ENCODE data around the gene SKA3. TPM values are rescaled to one million over a fixed set of nuclear protein-coding genes. Genes with fewer than 3 reads are reported as not detected.
"Not testable (repeated sequence)": the region's sequence is repeated elsewhere in the genome, so short reads cannot be mapped to it uniquely, and the experiment has no call there.

The SKA3 gene
- total RNA-seq, 1 experiment from 2014 or later = 42.1 TPM

DNA sequence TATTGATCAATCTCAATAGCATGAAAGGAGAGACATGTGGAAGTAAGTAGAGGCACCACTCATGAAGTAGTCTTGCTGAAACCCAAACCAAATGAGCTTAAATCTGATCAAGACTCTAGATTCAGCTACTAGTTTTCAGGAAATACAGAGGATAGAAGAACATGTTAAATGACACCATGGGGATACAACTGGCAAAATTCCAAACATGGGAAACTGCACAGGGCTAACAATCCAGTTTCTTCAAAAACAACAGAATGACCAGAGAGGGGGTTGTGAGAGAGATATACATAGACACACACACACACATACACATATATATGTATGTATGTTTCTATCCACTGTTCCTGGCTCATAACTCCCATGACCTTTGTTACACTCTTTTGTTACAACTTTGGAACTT is 44.9 kb upstream of the SKA3 start:
- POLR2A ChIA-PET = interaction anchor here (0.9 kb wide), 1 partner anchor 45 kb away, joined by 6 read pairs; the partner anchor contains the start of genes MRPL57 and SKA3
- H3K4me3 Mint-ChIP-seq = no peak overlapping the region

GRCh38 chr13:21219716-21220115 is 43.4 kb upstream of the SKA3 start:
- H3K36me3 Mint-ChIP-seq = peaks cover 12% of the 10 kb centered on the region
- H3K4me1 Mint-ChIP-seq; POLR2A ChIA-PET; ATAC-seq; H3K27me3 Mint-ChIP-seq (ENCODE audit: low read depth); H3K27ac Mint-ChIP-seq; H3K4me3 Mint-ChIP-seq; DNase-seq (ENCODE audit: low spot score): not testable (repeated sequence)
- H3K9me3 Mint-ChIP-seq = peaks cover 27% of the 10 kb centered on the region
- CTCF ChIA-PET = interaction anchor here (1.0 kb wide), 1 partner anchor 23 kb away, joined by 3 read pairs; no protein-coding TSS in a partner anchor

More for the DNA sequence above, 44.9 kb upstream of the SKA3 start:
- H3K9me3 Mint-ChIP-seq = peaks cover 24% of the 10 kb centered on the region
- TF ChIP-seq ERG (CRISPR knock-in tag; IDR thresholded peaks at IDR 0.05) (no peak), ZNF232 (CRISPR knock-in tag; IDR thresholded peaks at IDR 0.05) (no peak), HMGA2 (CRISPR knock-in tag; IDR thresholded peaks at IDR 0.05) (no peak), SP1 (CRISPR knock-in tag; conservative IDR thresholded peaks at IDR 0.05) (no peak), NFATC4 (CRISPR knock-in tag; IDR thresholded peaks at IDR 0.05) (no peak), ESRRA (CRISPR knock-in tag; IDR thresholded peaks at IDR 0.05; ENCODE audit: borderline replicate concordance) (no peak)
- TF ChIP-seq, protein P1, sequence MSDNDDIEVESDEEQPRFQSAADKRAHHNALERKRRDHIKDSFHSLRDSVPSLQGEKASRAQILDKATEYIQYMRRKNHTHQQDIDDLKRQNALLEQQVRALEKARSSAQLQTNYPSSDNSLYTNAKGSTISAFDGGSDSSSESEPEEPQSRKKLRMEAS (CRISPR knock-in tag; IDR thresholded peaks at IDR 0.05) = no peak
- no peak for ATAC-seq
- no peaks in the 10 kb centered on the region for H3K27me3 Mint-ChIP-seq (ENCODE audit: low read depth)
- H3K4me1 Mint-ChIP-seq = no peaks in the 10 kb centered on the region
- H3K27ac Mint-ChIP-seq = no peak overlapping the region
- no peak for DNase-seq (ENCODE audit: low spot score)
- H3K36me3 Mint-ChIP-seq = peaks cover 12% of the 10 kb centered on the region
- CTCF ChIA-PET = no interaction called here

- no peak for ATAC-seq
- no peak for DNase-seq (ENCODE audit: low spot score)
- no peaks in the 10 kb centered on the region for H3K4me1 Mint-ChIP-seq
- no peak overlapping the region for H3K4me3 Mint-ChIP-seq
- peaks cover 12% of the 10 kb centered on the region for H3K36me3 Mint-ChIP-seq
- H3K27ac Mint-ChIP-seq = no peak overlapping the region
- ChIA-PET CTCF (interaction anchor here (0.6 to 1.2 kb wide), 3 partner anchors 23 to 693 kb away, joined by 3 read pairs; no protein-coding TSS in a partner anchor), POLR2A (no interaction called here)
- peaks cover 29% of the 10 kb centered on the region for H3K9me3 Mint-ChIP-seq
- TF ChIP-seq ZNF396 (CRISPR knock-in tag; IDR thresholded peaks at IDR 0.05; ENCODE audit: borderline replicate concordance) (no peak), TEAD1 (CRISPR knock-in tag; IDR thresholded peaks at IDR 0.05) (no peak), ZNF423 (CRISPR knock-in tag; IDR thresholded peaks at IDR 0.05) (no peak), ZNF232 (CRISPR knock-in tag; IDR thresholded peaks at IDR 0.05) (no peak), TP53 (CRISPR knock-in tag; IDR thresholded peaks at IDR 0.05) (no peak), RELA (CRISPR knock-in tag; IDR thresholded peaks at IDR 0.05; ENCODE audit: borderline replicate concordance) (no peak), FOXP1 (CRISPR knock-in tag; IDR thresholded peaks at IDR 0.05; ENCODE audit: borderline replicate concordance) (no peak), ZNF219 (CRISPR knock-in tag; IDR thresholded peaks at IDR 0.05; ENCODE audit: borderline replicate concordance) (no peak), NR1H2 (CRISPR knock-in tag; IDR thresholded peaks at IDR 0.05) (no peak), TEAD4 (CRISPR knock-in tag; IDR thresholded peaks at IDR 0.05) (no peak), ZMAT4 (CRISPR knock-in tag; IDR thresholded peaks at IDR 0.05) (no peak), ZNF263 (CRISPR knock-in tag; IDR thresholded peaks at IDR 0.05; ENCODE audit: low read depth) (no peak), KAT7 (CRISPR knock-in tag; IDR thresholded peaks at IDR 0.05; ENCODE audit: borderline replicate concordance) (no peak), NR3C1 (CRISPR knock-in tag; conservative IDR thresholded peaks at IDR 0.05; ENCODE audit: low read depth) (no peak), ZSCAN18 (CRISPR knock-in tag; IDR thresholded peaks at IDR 0.05) (no peak), ZNF671 (CRISPR knock-in tag; IDR thresholded peaks at IDR 0.05) (no peak)
- TF ChIP-seq, protein P2, sequence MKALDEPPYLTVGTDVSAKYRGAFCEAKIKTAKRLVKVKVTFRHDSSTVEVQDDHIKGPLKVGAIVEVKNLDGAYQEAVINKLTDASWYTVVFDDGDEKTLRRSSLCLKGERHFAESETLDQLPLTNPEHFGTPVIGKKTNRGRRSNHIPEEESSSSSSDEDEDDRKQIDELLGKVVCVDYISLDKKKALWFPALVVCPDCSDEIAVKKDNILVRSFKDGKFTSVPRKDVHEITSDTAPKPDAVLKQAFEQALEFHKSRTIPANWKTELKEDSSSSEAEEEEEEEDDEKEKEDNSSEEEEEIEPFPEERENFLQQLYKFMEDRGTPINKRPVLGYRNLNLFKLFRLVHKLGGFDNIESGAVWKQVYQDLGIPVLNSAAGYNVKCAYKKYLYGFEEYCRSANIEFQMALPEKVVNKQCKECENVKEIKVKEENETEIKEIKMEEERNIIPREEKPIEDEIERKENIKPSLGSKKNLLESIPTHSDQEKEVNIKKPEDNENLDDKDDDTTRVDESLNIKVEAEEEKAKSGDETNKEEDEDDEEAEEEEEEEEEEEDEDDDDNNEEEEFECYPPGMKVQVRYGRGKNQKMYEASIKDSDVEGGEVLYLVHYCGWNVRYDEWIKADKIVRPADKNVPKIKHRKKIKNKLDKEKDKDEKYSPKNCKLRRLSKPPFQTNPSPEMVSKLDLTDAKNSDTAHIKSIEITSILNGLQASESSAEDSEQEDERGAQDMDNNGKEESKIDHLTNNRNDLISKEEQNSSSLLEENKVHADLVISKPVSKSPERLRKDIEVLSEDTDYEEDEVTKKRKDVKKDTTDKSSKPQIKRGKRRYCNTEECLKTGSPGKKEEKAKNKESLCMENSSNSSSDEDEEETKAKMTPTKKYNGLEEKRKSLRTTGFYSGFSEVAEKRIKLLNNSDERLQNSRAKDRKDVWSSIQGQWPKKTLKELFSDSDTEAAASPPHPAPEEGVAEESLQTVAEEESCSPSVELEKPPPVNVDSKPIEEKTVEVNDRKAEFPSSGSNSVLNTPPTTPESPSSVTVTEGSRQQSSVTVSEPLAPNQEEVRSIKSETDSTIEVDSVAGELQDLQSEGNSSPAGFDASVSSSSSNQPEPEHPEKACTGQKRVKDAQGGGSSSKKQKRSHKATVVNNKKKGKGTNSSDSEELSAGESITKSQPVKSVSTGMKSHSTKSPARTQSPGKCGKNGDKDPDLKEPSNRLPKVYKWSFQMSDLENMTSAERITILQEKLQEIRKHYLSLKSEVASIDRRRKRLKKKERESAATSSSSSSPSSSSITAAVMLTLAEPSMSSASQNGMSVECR (CRISPR knock-in tag; IDR thresholded peaks at IDR 0.05; ENCODE audit: borderline replicate concordance) = no peak
- TF ChIP-seq, protein P3, sequence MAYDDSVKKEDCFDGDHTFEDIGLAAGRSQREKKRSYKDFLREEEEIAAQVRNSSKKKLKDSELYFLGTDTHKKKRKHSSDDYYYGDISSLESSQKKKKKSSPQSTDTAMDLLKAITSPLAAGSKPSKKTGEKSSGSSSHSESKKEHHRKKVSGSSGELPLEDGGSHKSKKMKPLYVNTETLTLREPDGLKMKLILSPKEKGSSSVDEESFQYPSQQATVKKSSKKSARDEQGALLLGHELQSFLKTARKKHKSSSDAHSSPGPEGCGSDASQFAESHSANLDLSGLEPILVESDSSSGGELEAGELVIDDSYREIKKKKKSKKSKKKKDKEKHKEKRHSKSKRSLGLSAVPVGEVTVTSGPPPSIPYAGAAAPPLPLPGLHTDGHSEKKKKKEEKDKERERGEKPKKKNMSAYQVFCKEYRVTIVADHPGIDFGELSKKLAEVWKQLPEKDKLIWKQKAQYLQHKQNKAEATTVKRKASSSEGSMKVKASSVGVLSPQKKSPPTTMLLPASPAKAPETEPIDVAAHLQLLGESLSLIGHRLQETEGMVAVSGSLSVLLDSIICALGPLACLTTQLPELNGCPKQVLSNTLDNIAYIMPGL (CRISPR knock-in tag; IDR thresholded peaks at IDR 0.05) = no peak
- H3K27me3 Mint-ChIP-seq (ENCODE audit: low read depth) = no peaks in the 10 kb centered on the region
Measured at GRCh38 chr13:21219036-21219381, 42.7 kb upstream of the SKA3 start.

Data from WTC11 (cell line).